K562 treated with DMSO at 1 percent for 12 hours (cell line): ENCODE results near the gene METAP1D. TPM values are rescaled to one million over a fixed set of nuclear protein-coding genes. Genes with fewer than 3 reads are reported as not detected.

Experiments
- total RNA-seq: library from RNA; unstranded; fragments of 300-600 nt; gene quantifications from 2 replicates; pipeline ENCODE4 v1.2.3, GENCODE V29; 2022; ENCODE audit not compliant: insufficient read depth

Gene METAP1D
- 7.6 and 9.4 TPM in 2 replicates for total RNA-seq

GRCh38 chr2:171999604-172000469 lies at the start of gene METAP1D:
Gene METAP1D (plus strand): TSS chr2:171999953. CDS start chr2:171999970, 17 bp downstream.

GRCh38 chr2:172085460-172086159 lies 85.9 kb downstream of the METAP1D start, which contains the start of gene DLX1:
Gene DLX1 (plus strand): TSS chr2:172085507. CDS start chr2:172085678, 171 bp downstream.

GRCh38 chr2:172102391-172103359 lies 102.9 kb downstream of the METAP1D start, which contains the start of gene DLX2:
Gene DLX2 (minus strand): TSS chr2:172102900. CDS start chr2:172102538, 362 bp downstream.

Other genes starting within 250 kb of the METAP1D start
- gene SLC25A12, start 105.7 kb upstream of the METAP1D start, total RNA-seq, result 10.0 and 22.7 TPM in 2 replicates
- 122 and 175 TPM in 2 replicates for gene HAT1, start 77.5 kb upstream of the METAP1D start, total RNA-seq
- 7.3 and 11.8 TPM in 2 replicates for gene DLX1, start 85.6 kb downstream of the METAP1D start, total RNA-seq
- gene DLX2, start 102.9 kb downstream of the METAP1D start, total RNA-seq, result 6.7 and 7.5 TPM in 2 replicates